ENCODE measurements around the gene LIMS4.
"Not testable (repeated sequence)": the region's sequence is repeated elsewhere in the genome, so short reads cannot be mapped to it uniquely, and the experiment has no call there.

Gene LIMS4

GRCh38 chr2:110472171-110473058 is at the start of gene LIMS4:
Gene LIMS4, minus strand, starts transcription at chr2:110472816. Its CDS starts 38 bp downstream, at chr2:110472778.
- DNase-seq (ENCODE audit: low read depth in 2 of 2): not testable (repeated sequence)

GRCh38 chr2:110499755-110500377 is 27.2 kb upstream of the LIMS4 start:
- DNase-seq (ENCODE audit: low read depth in 2 of 2): not testable (repeated sequence)

GRCh38 chr2:110496027-110496426 is 23.4 kb upstream of the LIMS4 start:
- DNase-seq (ENCODE audit: low read depth in 2 of 2): not testable (repeated sequence)

GRCh38 chr2:110494488-110494887 is 21.9 kb upstream of the LIMS4 start:
- DNase-seq (ENCODE audit: low read depth in 2 of 2): not testable (repeated sequence)

- DNase-seq (ENCODE audit: low read depth in 2 of 2): not testable (repeated sequence)
Observed at GRCh38 chr2:110488991-110489390, 16.4 kb upstream of the LIMS4 start.

GRCh38 chr2:110482697-110483096 is 10.1 kb upstream of the LIMS4 start:
- not testable (repeated sequence) for DNase-seq (ENCODE audit: low read depth in 2 of 2)

- DNase-seq (ENCODE audit: low read depth in 2 of 2): not testable (repeated sequence)
Observed at GRCh38 chr2:110481200-110481599, 8.6 kb upstream of the LIMS4 start.

GRCh38 chr2:110480084-110480483 is 7.5 kb upstream of the LIMS4 start:
- not testable (repeated sequence) for DNase-seq (ENCODE audit: low read depth in 2 of 2)

- not testable (repeated sequence) for DNase-seq (ENCODE audit: low read depth in 2 of 2)
Observed at GRCh38 chr2:110477370-110477769, 4.8 kb upstream of the LIMS4 start.

GRCh38 chr2:110476952-110477351 is 4.3 kb upstream of the LIMS4 start:
- not testable (repeated sequence) for DNase-seq (ENCODE audit: low read depth in 2 of 2)

GRCh38 chr2:110475627-110476359 is 3.2 kb upstream of the LIMS4 start:
- not testable (repeated sequence) for DNase-seq (ENCODE audit: low read depth in 2 of 2)

GRCh38 chr2:110474898-110475297 is 2.3 kb upstream of the LIMS4 start:
- not testable (repeated sequence) for DNase-seq (ENCODE audit: low read depth in 2 of 2)

GRCh38 chr2:110473059-110473358 is 393 bp upstream of the LIMS4 start:
- not testable (repeated sequence) for DNase-seq (ENCODE audit: low read depth in 2 of 2)

GRCh38 chr2:110468921-110469320 is 3.7 kb downstream of the LIMS4 start:
- not testable (repeated sequence) for DNase-seq (ENCODE audit: low read depth in 2 of 2)

GRCh38 chr2:110465312-110465711 is 7.3 kb downstream of the LIMS4 start:
- not testable (repeated sequence) for DNase-seq (ENCODE audit: low read depth in 2 of 2)

- DNase-seq (ENCODE audit: low read depth in 2 of 2): not testable (repeated sequence)
Observed at GRCh38 chr2:110462458-110462857, 10.2 kb downstream of the LIMS4 start.

- not testable (repeated sequence) for DNase-seq (ENCODE audit: low read depth in 2 of 2)
Observed at GRCh38 chr2:110460318-110460717, 12.3 kb downstream of the LIMS4 start.

- DNase-seq (ENCODE audit: low read depth in 2 of 2): not testable (repeated sequence)
Observed at GRCh38 chr2:110457214-110457590, 15.4 kb downstream of the LIMS4 start.

- not testable (repeated sequence) for DNase-seq (ENCODE audit: low read depth in 2 of 2)
Observed at GRCh38 chr2:110456291-110457213, 16.1 kb downstream of the LIMS4 start.

- not testable (repeated sequence) for DNase-seq (ENCODE audit: low read depth in 2 of 2)
Observed at GRCh38 chr2:110455080-110455670, 17.4 kb downstream of the LIMS4 start.

- DNase-seq (ENCODE audit: low read depth in 2 of 2): not testable (repeated sequence)
Observed at GRCh38 chr2:110450951-110451350, 21.7 kb downstream of the LIMS4 start.
